ENCODE data around the gene NRBP1. TPM values are rescaled to one million over a fixed set of nuclear protein-coding genes. Genes with fewer than 3 reads are reported as not detected.

NRBP1 gene
- total and polyA plus RNA-seq, 9 of the 15 experiments (the other 6 are each of a cell fraction or from before 2014, with no cell fraction given), result 2.9 to 84.5 (median 36.9) TPM

- TF ChIP-seq, protein P1, sequence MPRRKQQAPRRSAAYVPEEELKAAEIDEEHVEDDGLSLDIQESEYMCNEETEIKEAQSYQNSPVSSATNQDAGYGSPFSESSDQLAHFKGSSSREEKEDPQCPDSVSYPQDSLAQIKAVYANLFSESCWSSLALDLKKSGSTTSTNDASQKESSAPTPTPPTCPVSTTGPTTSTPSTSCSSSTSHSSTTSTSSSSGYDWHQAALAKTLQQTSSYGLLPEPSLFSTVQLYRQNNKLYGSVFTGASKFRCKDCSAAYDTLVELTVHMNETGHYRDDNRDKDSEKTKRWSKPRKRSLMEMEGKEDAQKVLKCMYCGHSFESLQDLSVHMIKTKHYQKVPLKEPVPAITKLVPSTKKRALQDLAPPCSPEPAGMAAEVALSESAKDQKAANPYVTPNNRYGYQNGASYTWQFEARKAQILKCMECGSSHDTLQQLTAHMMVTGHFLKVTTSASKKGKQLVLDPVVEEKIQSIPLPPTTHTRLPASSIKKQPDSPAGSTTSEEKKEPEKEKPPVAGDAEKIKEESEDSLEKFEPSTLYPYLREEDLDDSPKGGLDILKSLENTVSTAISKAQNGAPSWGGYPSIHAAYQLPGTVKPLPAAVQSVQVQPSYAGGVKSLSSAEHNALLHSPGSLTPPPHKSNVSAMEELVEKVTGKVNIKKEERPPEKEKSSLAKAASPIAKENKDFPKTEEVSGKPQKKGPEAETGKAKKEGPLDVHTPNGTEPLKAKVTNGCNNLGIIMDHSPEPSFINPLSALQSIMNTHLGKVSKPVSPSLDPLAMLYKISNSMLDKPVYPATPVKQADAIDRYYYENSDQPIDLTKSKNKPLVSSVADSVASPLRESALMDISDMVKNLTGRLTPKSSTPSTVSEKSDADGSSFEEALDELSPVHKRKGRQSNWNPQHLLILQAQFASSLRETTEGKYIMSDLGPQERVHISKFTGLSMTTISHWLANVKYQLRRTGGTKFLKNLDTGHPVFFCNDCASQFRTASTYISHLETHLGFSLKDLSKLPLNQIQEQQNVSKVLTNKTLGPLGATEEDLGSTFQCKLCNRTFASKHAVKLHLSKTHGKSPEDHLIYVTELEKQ (CRISPR knock-in tag; IDR thresholded peaks at IDR 0.05), result no peak
- no peak for TF ChIP-seq MAFF (IDR thresholded peaks at IDR 0.05; ENCODE audit: low read length)
- TF ChIP-seq SETDB1 (IDR thresholded peaks at IDR 0.05; ENCODE audit: low read length), result no peak
- no peak for TF ChIP-seq ARID2 (IDR thresholded peaks at IDR 0.05)
- TF ChIP-seq, protein P2, sequence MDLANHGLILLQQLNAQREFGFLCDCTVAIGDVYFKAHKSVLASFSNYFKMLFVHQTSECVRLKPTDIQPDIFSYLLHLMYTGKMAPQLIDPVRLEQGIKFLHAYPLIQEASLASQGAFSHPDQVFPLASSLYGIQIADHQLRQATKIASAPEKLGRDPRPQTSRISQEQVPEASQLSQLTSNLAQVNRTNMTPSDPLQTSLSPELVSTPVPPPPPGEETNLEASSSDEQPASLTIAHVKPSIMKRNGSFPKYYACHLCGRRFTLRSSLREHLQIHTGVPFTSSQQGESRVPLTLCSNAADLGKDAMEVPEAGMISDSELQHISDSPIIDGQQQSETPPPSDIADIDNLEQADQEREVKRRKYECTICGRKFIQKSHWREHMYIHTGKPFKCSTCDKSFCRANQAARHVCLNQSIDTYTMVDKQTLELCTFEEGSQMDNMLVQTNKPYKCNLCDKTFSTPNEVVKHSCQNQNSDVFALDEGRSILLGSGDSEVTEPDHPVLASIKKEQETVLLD (IDR thresholded peaks at IDR 0.05), result peak; percentile 98
- TF ChIP-seq ZNF316 (IDR thresholded peaks at IDR 0.05), result no peak
- TF ChIP-seq ATF7 (IDR thresholded peaks at IDR 0.05), result peak; percentile 96
- TF ChIP-seq BCOR (IDR thresholded peaks at IDR 0.05), result no peak
- TF ChIP-seq NFRKB (IDR thresholded peaks at IDR 0.05; ENCODE audit: low read depth), result no peak; the same call in 1 of the 2 replicates
- no peak for TF ChIP-seq PHB2 (IDR thresholded peaks at IDR 0.05; ENCODE audit: low read depth)
- TF ChIP-seq CCAR2 (IDR thresholded peaks at IDR 0.05; ENCODE audit: low read depth, low read length), result no peak
- TF ChIP-seq MBD1 (CRISPR knock-in tag; IDR thresholded peaks at IDR 0.05), result peak; percentile 76
- no peak for TF ChIP-seq CREB5 (CRISPR knock-in tag; IDR thresholded peaks at IDR 0.05)
- TF ChIP-seq, protein P3, sequence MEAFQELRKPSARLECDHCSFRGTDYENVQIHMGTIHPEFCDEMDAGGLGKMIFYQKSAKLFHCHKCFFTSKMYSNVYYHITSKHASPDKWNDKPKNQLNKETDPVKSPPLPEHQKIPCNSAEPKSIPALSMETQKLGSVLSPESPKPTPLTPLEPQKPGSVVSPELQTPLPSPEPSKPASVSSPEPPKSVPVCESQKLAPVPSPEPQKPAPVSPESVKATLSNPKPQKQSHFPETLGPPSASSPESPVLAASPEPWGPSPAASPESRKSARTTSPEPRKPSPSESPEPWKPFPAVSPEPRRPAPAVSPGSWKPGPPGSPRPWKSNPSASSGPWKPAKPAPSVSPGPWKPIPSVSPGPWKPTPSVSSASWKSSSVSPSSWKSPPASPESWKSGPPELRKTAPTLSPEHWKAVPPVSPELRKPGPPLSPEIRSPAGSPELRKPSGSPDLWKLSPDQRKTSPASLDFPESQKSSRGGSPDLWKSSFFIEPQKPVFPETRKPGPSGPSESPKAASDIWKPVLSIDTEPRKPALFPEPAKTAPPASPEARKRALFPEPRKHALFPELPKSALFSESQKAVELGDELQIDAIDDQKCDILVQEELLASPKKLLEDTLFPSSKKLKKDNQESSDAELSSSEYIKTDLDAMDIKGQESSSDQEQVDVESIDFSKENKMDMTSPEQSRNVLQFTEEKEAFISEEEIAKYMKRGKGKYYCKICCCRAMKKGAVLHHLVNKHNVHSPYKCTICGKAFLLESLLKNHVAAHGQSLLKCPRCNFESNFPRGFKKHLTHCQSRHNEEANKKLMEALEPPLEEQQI (IDR thresholded peaks at IDR 0.05), result no peak
- TF ChIP-seq FOXA1 (IDR thresholded peaks at IDR 0.05; ENCODE audit: borderline replicate concordance), result no peak
- no peak for TF ChIP-seq SMC3 (conservative IDR thresholded peaks at IDR 0.05; ENCODE audit: insufficient read depth, low read depth, low read length)
Observed at GRCh38 chr2:27489498-27490397, 61.3 kb downstream of the NRBP1 start, which contains the start of gene IFT172 (continued).

Measured in K562 (cell line).